Measurements from ENCODE around the gene RECK. TPM values are rescaled to one million over a fixed set of nuclear protein-coding genes. Genes with fewer than 3 reads are reported as not detected.

Gene RECK
- total RNA-seq, 1 experiment from 2014 or later = 2.1 TPM

GRCh38 chr9:36110434-36110833, 73.7 kb downstream of the RECK start:
- ChIA-PET POLR2A (ENCODE audit: unreplicated experiment) (no interaction called here), CTCF (no interaction called here)
- no peak for TF ChIP-seq EZH2 (IDR thresholded peaks at IDR 0.05; ENCODE audit: low read depth)
- TF ChIP-seq CTCF (conservative IDR thresholded peaks at IDR 0.05) = no peak
- Histone ChIP-seq H2AFZ (no peak overlapping the region), H3K4me3 (no peak overlapping the region), H3K4me1 (replicated peaks; ENCODE audit: insufficient read depth) (no peaks in the 10 kb centered on the region), H3K9me3 (ENCODE audit: insufficient read depth, low read depth) (no peaks in the 10 kb centered on the region), H3K4me2 (no peak overlapping the region), H3F3A (ENCODE audit: insufficient read depth, low read depth) (no peaks in the 10 kb centered on the region), H3K79me2 (ENCODE audit: low read depth) (no peaks in the 10 kb centered on the region), H3K9me2 (ENCODE audit: insufficient read depth) (no peaks in the 10 kb centered on the region), H4K20me1 (ENCODE audit: insufficient read depth) (no peaks in the 10 kb centered on the region), H3K27ac (no peak overlapping the region), H3K27me3 (ENCODE audit: insufficient read depth, low read depth) (no peaks in the 10 kb centered on the region), H3K36me3 (ENCODE audit: low read depth) (no peaks in the 10 kb centered on the region)
- intact Hi-C loops (cut with micrococcal nuclease; ENCODE audit: unreplicated experiment) = no loop called here
- BruUV-seq (replicated peaks) = no TSS peak
- no peak for DNase-seq

- Histone ChIP-seq H3K9me3 (ENCODE audit: insufficient read depth, low read depth) (no peaks in the 10 kb centered on the region), H3K4me2 (no peak overlapping the region), H3K4me3 (no peak overlapping the region), H3K9me2 (ENCODE audit: insufficient read depth) (no peaks in the 10 kb centered on the region), H3K79me2 (ENCODE audit: low read depth) (no peaks in the 10 kb centered on the region), H4K20me1 (ENCODE audit: insufficient read depth) (no peaks in the 10 kb centered on the region), H3K36me3 (ENCODE audit: low read depth) (no peaks in the 10 kb centered on the region), H3K27ac (no peak overlapping the region), H3K27me3 (ENCODE audit: insufficient read depth, low read depth) (no peaks in the 10 kb centered on the region), H3K4me1 (replicated peaks; ENCODE audit: insufficient read depth) (no peaks in the 10 kb centered on the region), H2AFZ (no peak overlapping the region), H3F3A (ENCODE audit: insufficient read depth, low read depth) (no peaks in the 10 kb centered on the region)
- no TSS peak for BruUV-seq (replicated peaks)
- intact Hi-C loops (cut with micrococcal nuclease; ENCODE audit: unreplicated experiment) = no loop called here
- TF ChIP-seq EZH2 (IDR thresholded peaks at IDR 0.05; ENCODE audit: low read depth) (no peak), CTCF (conservative IDR thresholded peaks at IDR 0.05) (no peak)
- no peak for DNase-seq
- ChIA-PET POLR2A (ENCODE audit: unreplicated experiment) (no interaction called here), CTCF (no interaction called here)
These were observed 75.8 kb downstream of the RECK start for GRCh38 chr9:36112516-36112915.

DNA sequence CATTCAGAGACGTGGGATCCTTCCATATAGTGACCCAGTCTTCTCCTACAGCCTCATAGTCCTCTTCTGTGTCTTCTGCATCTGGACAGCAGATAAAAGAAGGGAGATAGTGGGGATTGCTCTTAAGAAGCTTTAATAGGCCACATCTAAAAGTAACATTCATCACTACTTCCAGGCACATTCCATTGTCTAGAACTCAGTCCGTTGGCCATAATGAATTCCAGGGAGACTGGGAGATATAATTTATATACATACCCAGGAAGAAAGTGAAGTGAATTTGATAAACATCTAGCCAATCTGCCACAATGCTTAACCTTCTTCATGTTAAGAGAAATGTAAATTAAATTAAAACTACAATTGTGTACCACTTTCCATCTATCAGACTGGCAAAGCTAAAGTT, 77.3 kb downstream of the RECK start:
- no peaks in the 10 kb centered on the region for H3F3A ChIP-seq (ENCODE audit: insufficient read depth, low read depth)
- H3K27ac ChIP-seq = no peak overlapping the region
- H3K27me3 ChIP-seq (ENCODE audit: insufficient read depth, low read depth) = no peaks in the 10 kb centered on the region
- intact Hi-C loops (cut with micrococcal nuclease; ENCODE audit: unreplicated experiment) = no loop called here
- ChIA-PET CTCF (interaction anchor here (0.6 kb wide), 1 partner anchor 467 kb away, joined by 3 read pairs; no protein-coding TSS in a partner anchor), POLR2A (ENCODE audit: unreplicated experiment) (no interaction called here)
- no peaks in the 10 kb centered on the region for H4K20me1 ChIP-seq (ENCODE audit: insufficient read depth)
- no peak overlapping the region for H2AFZ ChIP-seq
- no peaks in the 10 kb centered on the region for H3K9me3 ChIP-seq (ENCODE audit: insufficient read depth, low read depth)
- H3K4me2 ChIP-seq = no peak overlapping the region
- H3K36me3 ChIP-seq (ENCODE audit: low read depth) = no peaks in the 10 kb centered on the region
- BruUV-seq (replicated peaks) = no TSS peak
- no peak overlapping the region for H3K4me3 ChIP-seq
- no peaks in the 10 kb centered on the region for H3K4me1 ChIP-seq (replicated peaks; ENCODE audit: insufficient read depth)
- no peaks in the 10 kb centered on the region for H3K9me2 ChIP-seq (ENCODE audit: insufficient read depth)
- no peaks in the 10 kb centered on the region for H3K79me2 ChIP-seq (ENCODE audit: low read depth)
- DNase-seq = no peak
- TF ChIP-seq EZH2 (IDR thresholded peaks at IDR 0.05; ENCODE audit: low read depth) (no peak), CTCF (conservative IDR thresholded peaks at IDR 0.05) (no peak)

Data from PC-9 (cell line).